Loucy (cell line): ENCODE data around the gene ZNF573.

Source experiments
- H2AFZ ChIP-seq: fragments of 200-600 bp; sonication (generic); 2 replicates; pipeline ENCODE4 v1.6.0; 2016; ENCODE audit warnings: antibody characterized with exemption, mild to moderate bottlenecking, low read length, moderate library complexity
- H3F3A ChIP-seq: fragments of 200-600 bp; 2 replicates; pipeline ENCODE4 v1.6.0; 2016; ENCODE audit warnings: antibody characterized with exemption, low read depth, mild to moderate bottlenecking
- H3K27me3 ChIP-seq: fragments of 200-600 bp; sonication (generic); 2 replicates; pipeline ENCODE4 v1.6.1; 2014; ENCODE audit warnings: low read length, mild to moderate bottlenecking; ENCODE audit not compliant: insufficient read depth, poor library complexity, severe bottlenecking
- H3K36me3 ChIP-seq: fragments of 200-600 bp; sonication (generic); 2 replicates; pipeline ENCODE4 v1.6.1; 2016; ENCODE audit warnings: low read length; ENCODE audit not compliant: insufficient read depth
- H3K4me1 ChIP-seq: fragments of 200-600 bp; sonication (generic); 2 replicates; pipeline ENCODE4 v1.5.1; 2014; ENCODE audit warnings: low read length, mild to moderate bottlenecking; ENCODE audit not compliant: insufficient read depth, poor library complexity, severe bottlenecking
- H3K4me2 ChIP-seq: fragments of 200-600 bp; sonication (generic); 2 replicates; pipeline ENCODE4 v1.6.0; 2014; ENCODE audit warnings: antibody characterized with exemption, low read length, low read depth, mild to moderate bottlenecking; ENCODE audit not compliant: poor library complexity, severe bottlenecking
- H3K4me3 ChIP-seq: fragments of 200-600 bp; sonication (generic); 2 replicates; pipeline ENCODE4 v1.5.1; 2014; ENCODE audit warnings: low read length, mild to moderate bottlenecking, mixed read lengths; ENCODE audit not compliant: poor library complexity, severe bottlenecking
- H3K79me2 ChIP-seq: fragments of 200-600 bp; sonication (generic); 2 replicates; pipeline ENCODE4 v1.6.1; 2014; ENCODE audit warnings: low read length; ENCODE audit not compliant: insufficient read depth
- H3K9ac ChIP-seq: fragments of 200-600 bp; sonication (generic); 2 replicates; pipeline ENCODE4 v1.6.0; 2014; ENCODE audit warnings: mild to moderate bottlenecking, low read depth, low read length, moderate library complexity; ENCODE audit not compliant: poor library complexity, severe bottlenecking
- H3K9me2 ChIP-seq: fragments of 200-600 bp; sonication (generic); replicated peaks from 2 replicates; pipeline ENCODE4 v1.6.1; 2016; ENCODE audit warnings: low read depth, low read length, mixed read lengths
- H3K9me3 ChIP-seq: fragments of 200-600 bp; sonication (generic); 2 replicates; pipeline ENCODE4 v1.6.1; 2014; ENCODE audit warnings: mild to moderate bottlenecking, antibody characterized with exemption, low read length, low read depth; ENCODE audit not compliant: insufficient read depth
- H4K20me1 ChIP-seq: fragments of 200-600 bp; sonication (generic); 2 replicates; pipeline ENCODE4 v1.6.0; 2014; ENCODE audit warnings: antibody characterized with exemption, low read length, mild to moderate bottlenecking; ENCODE audit not compliant: insufficient read depth, poor library complexity, severe bottlenecking
- CTCF ChIP-seq: fragments of 200-600 bp; sonication (generic); conservative IDR thresholded peaks from 2 replicates; pipeline ENCODE4 v1.5.1; 2014; ENCODE audit warnings: mild to moderate bottlenecking, antibody characterized with exemption, low read length
- EZH2phosphoT487 ChIP-seq: fragments of 200-600 bp; IDR thresholded peaks from 2 replicates; pipeline ENCODE4 v1.6.1; 2018; ENCODE audit warnings: antibody characterized with exemption, mild to moderate bottlenecking, moderate library complexity, borderline replicate concordance

Gene ZNF573

GRCh38 chr19:37716140-37716539 is 63.2 kb downstream of the ZNF573 start:
- Histone ChIP-seq H3K9me2 (no peaks in the 10 kb centered on the region), H3K4me2 (peak overlapping the region; percentile 43), H3K36me3 (0 out of 2 replicates have a peak, but pooled peaks cover 3% of the 10 kb centered on the region), H3K4me3 (peak overlapping the region; percentile 2), H3K79me2 (peaks cover 16% of the 10 kb centered on the region), H3K9me3 (no peaks in the 10 kb centered on the region), H4K20me1 (peaks cover 12% of the 10 kb centered on the region), H3K27me3 (no peaks in the 10 kb centered on the region), H3F3A (no peaks in the 10 kb centered on the region), H3K4me1 (peaks cover 22% of the 10 kb centered on the region), H3K9ac (no peak overlapping the region), H2AFZ (no peak overlapping the region)
- TF ChIP-seq EZH2phosphoT487 = no peak
- TF ChIP-seq CTCF = no peak

- Histone ChIP-seq H3K4me3 (no peak overlapping the region), H3K4me1 (no peaks in the 10 kb centered on the region), H3K9ac (no peak overlapping the region), H3K9me2 (no peaks in the 10 kb centered on the region), H3K9me3 (no peaks in the 10 kb centered on the region), H3K36me3 (peaks cover 10% of the 10 kb centered on the region; the same call in 1 of the 2 replicates), H3K79me2 (no peaks in the 10 kb centered on the region), H3F3A (no peaks in the 10 kb centered on the region), H3K27me3 (no peaks in the 10 kb centered on the region), H3K4me2 (no peak overlapping the region), H4K20me1 (no peaks in the 10 kb centered on the region), H2AFZ (no peak overlapping the region)
- TF ChIP-seq CTCF = no peak
- no peak for TF ChIP-seq EZH2phosphoT487
Measured at GRCh38 chr19:37706052-37706605, 73.3 kb downstream of the ZNF573 start.

GRCh38 chr19:37699057-37699456 is 80.3 kb downstream of the ZNF573 start:
- TF ChIP-seq EZH2phosphoT487 = no peak
- TF ChIP-seq CTCF = no peak
- H3K4me3 ChIP-seq = no peak overlapping the region
- no peaks in the 10 kb centered on the region for H3K79me2 ChIP-seq
- peaks cover 16% of the 10 kb centered on the region for H3K36me3 ChIP-seq
- no peaks in the 10 kb centered on the region for H3F3A ChIP-seq
- no peaks in the 10 kb centered on the region for H4K20me1 ChIP-seq
- no peak overlapping the region for H2AFZ ChIP-seq
- no peaks in the 10 kb centered on the region for H3K9me3 ChIP-seq
- no peak overlapping the region for H3K9ac ChIP-seq
- no peak overlapping the region for H3K4me2 ChIP-seq
- H3K27me3 ChIP-seq = no peaks in the 10 kb centered on the region
- no peaks in the 10 kb centered on the region for H3K9me2 ChIP-seq
- H3K4me1 ChIP-seq = no peaks in the 10 kb centered on the region
